Breast epithelium (tissue), 4 donors: Measurements from ENCODE around the gene CENPC. TPM values are rescaled to one million over a fixed set of nuclear protein-coding genes. Genes with fewer than 3 reads are reported as not detected.

Experiments used
- DNase-seq, 2 donors: peaks; one replicate each; pipeline ENCODE4 v3.0.0-alpha.2; 2019; ENCODE audit warnings: low spot score in 2 of 2
- H3K27ac ChIP-seq, 2 donors: fragments of 200-600 bp; sonication (generic) in 1 of 2; one replicate each; pipeline ENCODE4 v1.5.1; 2016 to 2019; ENCODE audit warnings: mild to moderate bottlenecking in 1 of 2
- H3K27me3 ChIP-seq, 2 donors: fragments of 200-600 bp; sonication (generic) in 1 of 2; one replicate each; pipeline versions ENCODE4 v1.5.1 to v1.6.0; 2017 to 2019; ENCODE audit warnings: control low read depth in 1 of 2, mild to moderate bottlenecking in 1 of 2
- H3K36me3 ChIP-seq: fragments of 200-600 bp; one replicate; pipeline ENCODE4 v1.5.1; 2019
- H3K4me1 ChIP-seq, 2 donors: fragments of 200-600 bp; sonication (generic); one replicate each; pipeline ENCODE4 v1.5.1; 2016 to 2019; ENCODE audit warnings: control low read depth in 1 of 2
- H3K4me3 ChIP-seq, 3 donors: fragments of 200-600 bp; sonication (generic); 1 replicate in 2 of 3; 2 replicates in 1 of 3; pipeline ENCODE4 v1.5.1; 2016 to 2019; ENCODE audit warnings: mild to moderate bottlenecking in 3 of 3, moderate library complexity in 2 of 3
- H3K9me3 ChIP-seq, 2 donors: fragments of 200-600 bp; sonication (generic) in 1 of 2; one replicate each; pipeline ENCODE4 v1.5.1; 2016 to 2019; ENCODE audit warnings: control low read depth in 1 of 2
- CTCF ChIP-seq, 3 donors: fragments of 450-650 bp; IDR thresholded peaks; one replicate each; pipeline ENCODE4 v1.5.1; 2016 to 2017; ENCODE audit warnings: antibody characterized with exemption in 3 of 3, mild to moderate bottlenecking in 3 of 3, moderate library complexity in 3 of 3
- POLR2A ChIP-seq: fragments of 450-650 bp; IDR thresholded peaks from one replicate; pipeline ENCODE4 v1.6.1; 2016; ENCODE audit warnings: antibody characterized with exemption, mild to moderate bottlenecking, moderate library complexity
- POLR2AphosphoS5 ChIP-seq, 3 donors: sonication (generic); formaldehyde crosslinking; IDR thresholded peaks; one replicate each; pipeline ENCODE4 v1.6.1; 2017; ENCODE audit warnings: antibody characterized with exemption in 3 of 3
- intact Hi-C: fragments of 100-400 bp; cut with DNase I; formaldehyde crosslinking; loops from one replicate; pipeline ENCODE4 v1.15.1; 2023; ENCODE audit warnings: low total_unique reads
- total RNA-seq, 3 donors: library from RNA; depleted of rRNA; stranded (reverse); fragments of >200 nt; gene quantifications; one replicate each; pipeline ENCODE4 v1.1.0, GENCODE V29; 2016

The CENPC gene
- total RNA-seq, 3 donors from 2014 or later: 30.7 to 67.6 (median 45.9) TPM

- TF ChIP-seq POLR2AphosphoS5 (IDR thresholded peaks at IDR 0.05) (no peak), POLR2A (no peak), CTCF (IDR thresholded peaks at IDR 0.05) (no peak)
- intact Hi-C loops: no loop called here
- no peaks in the 10 kb centered on the region for H3K27me3 ChIP-seq
- no peak overlapping the region for H3K27ac ChIP-seq
- H3K4me3 ChIP-seq: no peak overlapping the region
- H3K9me3 ChIP-seq: no peaks in the 10 kb centered on the region
- DNase-seq: no peak
- no peaks in the 10 kb centered on the region for H3K36me3 ChIP-seq
- H3K4me1 ChIP-seq: no peaks in the 10 kb centered on the region
Measured at GRCh38 chr4:67581913-67582312, 36.6 kb upstream of the CENPC start.

GRCh38 chr4:67581208-67581857 is 36.0 kb upstream of the CENPC start:
- no peaks in the 10 kb centered on the region for H3K36me3 ChIP-seq
- no peaks in the 10 kb centered on the region for H3K9me3 ChIP-seq
- intact Hi-C loops: no loop called here
- no peak for DNase-seq
- H3K4me3 ChIP-seq: no peak overlapping the region
- TF ChIP-seq CTCF (IDR thresholded peaks at IDR 0.05): no peak
- TF ChIP-seq POLR2AphosphoS5 (IDR thresholded peaks at IDR 0.05): no peak
- no peak for TF ChIP-seq POLR2A
- H3K4me1 ChIP-seq: no peaks in the 10 kb centered on the region
- H3K27me3 ChIP-seq: no peaks in the 10 kb centered on the region
- H3K27ac ChIP-seq: no peak overlapping the region

GRCh38 chr4:67580577-67580976 is 35.3 kb upstream of the CENPC start:
- Histone ChIP-seq H3K4me3 (no peak overlapping the region), H3K27me3 (no peaks in the 10 kb centered on the region), H3K36me3 (no peaks in the 10 kb centered on the region), H3K9me3 (no peaks in the 10 kb centered on the region), H3K27ac (no peak overlapping the region), H3K4me1 (no peaks in the 10 kb centered on the region)
- TF ChIP-seq POLR2AphosphoS5 (IDR thresholded peaks at IDR 0.05): no peak
- no peak for TF ChIP-seq CTCF (IDR thresholded peaks at IDR 0.05)
- TF ChIP-seq POLR2A: no peak
- no peak for DNase-seq
- intact Hi-C loops: no loop called here

GRCh38 chr4:67576538-67576937 is 31.2 kb upstream of the CENPC start:
- Histone ChIP-seq H3K9me3 (no peaks in the 10 kb centered on the region), H3K4me1 (no peaks in the 10 kb centered on the region), H3K4me3 (no peak overlapping the region), H3K36me3 (no peaks in the 10 kb centered on the region), H3K27me3 (no peaks in the 10 kb centered on the region), H3K27ac (no peak overlapping the region)
- intact Hi-C loops: no loop called here
- no peak for DNase-seq
- TF ChIP-seq CTCF (IDR thresholded peaks at IDR 0.05) (no peak), POLR2A (no peak), POLR2AphosphoS5 (IDR thresholded peaks at IDR 0.05) (no peak)

DNA sequence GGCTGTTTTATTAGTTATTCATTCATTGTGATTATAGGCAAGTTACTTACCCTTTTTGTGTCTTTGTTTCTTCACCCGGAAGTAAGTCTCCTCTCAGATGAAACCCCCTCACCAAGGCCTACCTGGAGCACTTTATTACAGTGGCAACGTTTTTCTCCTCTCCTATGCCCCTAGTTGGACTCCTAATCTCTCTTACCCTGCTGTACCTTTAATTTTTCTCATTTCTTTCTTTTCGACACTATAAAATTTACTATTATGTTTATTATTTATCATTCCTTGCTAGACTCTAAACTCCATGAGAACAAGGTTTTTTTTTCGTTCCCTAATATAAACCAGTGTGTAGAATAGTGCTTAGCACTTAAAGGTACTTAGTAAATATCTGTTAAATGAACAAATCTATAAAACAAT is 30.8 kb upstream of the CENPC start:
- no peak overlapping the region for H3K27ac ChIP-seq
- H3K4me1 ChIP-seq: no peaks in the 10 kb centered on the region
- H3K36me3 ChIP-seq: no peaks in the 10 kb centered on the region
- no peaks in the 10 kb centered on the region for H3K27me3 ChIP-seq
- no peak for DNase-seq
- no peaks in the 10 kb centered on the region for H3K9me3 ChIP-seq
- no peak for TF ChIP-seq POLR2A
- TF ChIP-seq CTCF (IDR thresholded peaks at IDR 0.05): no peak
- no peak for TF ChIP-seq POLR2AphosphoS5 (IDR thresholded peaks at IDR 0.05)
- no peak overlapping the region for H3K4me3 ChIP-seq
- intact Hi-C loops: no loop called here
